ENCODE data around the gene HNRNPH3.
"Not testable (repeated sequence)": the region's sequence is repeated elsewhere in the genome, so short reads cannot be mapped to it uniquely, and the experiment has no call there.

GRCh38 chr10:68314930-68315329, 16.9 kb upstream of the HNRNPH3 start:
- TF ChIP-seq CTCF, POLR2A (IDR thresholded peaks at IDR 0.05): not testable (repeated sequence)

Data from body of pancreas (tissue), 4 donors.